MCF 10A (cell line): ENCODE measurements around the gene GPN3. TPM values are rescaled to one million over a fixed set of nuclear protein-coding genes. Genes with fewer than 3 reads are reported as not detected.

Experiments used
- BruUV-seq: library from RNA; stranded (reverse); fragments of 400-500 nt; replicated peaks from 2 replicates; lab custom pipeline; 2021; lab: Mats Ljungman, UMichigan
- CTCF ChIA-PET: fragments of 300-600 bp; sonication (Branson Sonifier 250); formaldehyde crosslinking; extraction: SDS; loops from one replicate; lab custom pipeline; 2021; ENCODE audit warnings: antibody characterized with exemption, inconsistent platforms; lab: Yijun Ruan, JAX
- POLR2A ChIA-PET: fragments of 300-600, 350-650 bp; sonication (Branson Sonifier 250); formaldehyde crosslinking; extraction: SDS; loops from one replicate; lab custom pipeline; 2020; ENCODE audit warnings: antibody characterized with exemption, inconsistent platforms; lab: Yijun Ruan, JAX
- DNase-seq: peaks from one replicate; pipeline ENCODE4 v3.0.0-alpha.2; 2018; ENCODE audit not compliant: unreplicated experiment
- H3K27ac Mint-ChIP-seq: one replicate; pipeline ENCODE4 v1.8.0; 2022; ENCODE audit warnings: mild to moderate bottlenecking, low read depth, mixed read lengths; ENCODE audit not compliant: unreplicated experiment
- H3K27me3 Mint-ChIP-seq: one replicate; pipeline ENCODE4 v1.8.0; 2022; ENCODE audit warnings: mixed read lengths; ENCODE audit not compliant: insufficient read depth, unreplicated experiment
- H3K36me3 Mint-ChIP-seq: one replicate; pipeline ENCODE4 v1.8.0; 2022; ENCODE audit warnings: mild to moderate bottlenecking, moderate library complexity, mixed read lengths; ENCODE audit not compliant: insufficient read depth, unreplicated experiment
- H3K4me1 Mint-ChIP-seq: one replicate; pipeline ENCODE4 v1.8.0; 2022; ENCODE audit warnings: mixed read lengths; ENCODE audit not compliant: insufficient read depth, unreplicated experiment
- H3K4me3 Mint-ChIP-seq: one replicate; pipeline ENCODE4 v1.8.0; 2022; ENCODE audit warnings: mild to moderate bottlenecking, moderate library complexity, mixed read lengths; ENCODE audit not compliant: unreplicated experiment
- H3K9me3 Mint-ChIP-seq: one replicate; pipeline ENCODE4 v1.8.0; 2022; ENCODE audit warnings: mixed read lengths; ENCODE audit not compliant: unreplicated experiment
- intact Hi-C: fragments of 100-400 bp; cut with micrococcal nuclease; formaldehyde crosslinking; loops from 2 replicates; pipeline ENCODE4 v1.14.1; 2022
- total RNA-seq: library from RNA; stranded (reverse); gene quantifications from 2 replicates; pipeline ENCODE4 v1.2.3, GENCODE V29; 2022
- TF ChIP-seq, protein P1 (sequence below): fragments of 200-600 bp; IDR thresholded peaks from one replicate; pipeline ENCODE4 v1.8.0; 2022; ENCODE audit warnings: antibody characterized with exemption, mild to moderate bottlenecking; ENCODE audit not compliant: unreplicated experiment

GPN3 gene
- total RNA-seq, 1 experiment from 2014 or later = 18.1 TPM

DNA sequence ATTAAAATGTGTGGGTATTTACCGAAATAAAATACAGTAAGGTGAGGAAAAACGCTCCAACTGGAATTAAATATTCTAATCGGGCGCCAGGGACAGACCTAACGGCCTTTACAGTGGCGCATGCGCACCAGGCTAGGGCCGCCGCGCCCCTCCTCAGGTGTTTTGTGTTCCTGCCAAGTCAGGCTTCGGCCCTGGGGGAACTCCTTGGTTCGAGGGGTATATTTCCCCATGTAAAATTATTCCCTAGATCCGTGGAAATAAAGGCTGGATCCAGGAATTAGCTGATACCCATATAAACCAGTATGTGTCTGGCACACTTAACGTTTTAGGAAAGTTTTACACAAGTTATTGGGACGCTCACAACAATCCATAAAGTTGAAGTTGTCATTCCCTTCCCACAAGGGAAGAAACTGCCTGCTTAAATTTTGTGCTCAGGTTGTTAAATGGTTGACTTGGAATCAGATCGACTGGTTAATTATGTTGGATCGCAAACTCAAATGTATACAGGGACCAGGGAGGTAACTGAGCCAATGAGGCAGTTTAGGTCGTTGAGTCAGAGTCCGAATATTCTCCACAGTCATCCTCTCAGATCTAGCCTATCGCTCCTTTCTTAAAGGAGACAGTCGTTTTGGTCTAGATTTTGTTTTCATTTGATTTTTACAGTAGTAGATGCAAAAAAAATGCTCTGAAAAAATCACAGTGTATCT lies 63.9 kb downstream of the GPN3 start:
- BruUV-seq = TSS peak; percentile 93
- POLR2A ChIA-PET = interaction anchor here (0.6 to 1.9 kb wide), 11 partner anchors 15 to 167 kb away, joined by 3 to 9 read pairs (median 3); partner anchors contain the start of genes FAM216A and GPN3
- H3K9me3 Mint-ChIP-seq = no peaks in the 10 kb centered on the region
- peak overlapping the region; percentile 100 for H3K4me3 Mint-ChIP-seq
- H3K4me1 Mint-ChIP-seq = peaks cover 6% of the 10 kb centered on the region
- DNase-seq = peak; percentile 85
- peaks cover 29% of the 10 kb centered on the region for H3K36me3 Mint-ChIP-seq
- CTCF ChIA-PET = interaction anchor here (0.6 to 1.5 kb wide), 4 partner anchors 27 to 1455 kb away, joined by 3 to 5 read pairs (median 3); no protein-coding TSS in a partner anchor
- TF ChIP-seq, protein P1, sequence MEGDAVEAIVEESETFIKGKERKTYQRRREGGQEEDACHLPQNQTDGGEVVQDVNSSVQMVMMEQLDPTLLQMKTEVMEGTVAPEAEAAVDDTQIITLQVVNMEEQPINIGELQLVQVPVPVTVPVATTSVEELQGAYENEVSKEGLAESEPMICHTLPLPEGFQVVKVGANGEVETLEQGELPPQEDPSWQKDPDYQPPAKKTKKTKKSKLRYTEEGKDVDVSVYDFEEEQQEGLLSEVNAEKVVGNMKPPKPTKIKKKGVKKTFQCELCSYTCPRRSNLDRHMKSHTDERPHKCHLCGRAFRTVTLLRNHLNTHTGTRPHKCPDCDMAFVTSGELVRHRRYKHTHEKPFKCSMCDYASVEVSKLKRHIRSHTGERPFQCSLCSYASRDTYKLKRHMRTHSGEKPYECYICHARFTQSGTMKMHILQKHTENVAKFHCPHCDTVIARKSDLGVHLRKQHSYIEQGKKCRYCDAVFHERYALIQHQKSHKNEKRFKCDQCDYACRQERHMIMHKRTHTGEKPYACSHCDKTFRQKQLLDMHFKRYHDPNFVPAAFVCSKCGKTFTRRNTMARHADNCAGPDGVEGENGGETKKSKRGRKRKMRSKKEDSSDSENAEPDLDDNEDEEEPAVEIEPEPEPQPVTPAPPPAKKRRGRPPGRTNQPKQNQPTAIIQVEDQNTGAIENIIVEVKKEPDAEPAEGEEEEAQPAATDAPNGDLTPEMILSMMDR = no peak
- peaks cover under 1% of the 10 kb centered on the region for H3K27me3 Mint-ChIP-seq
- H3K27ac Mint-ChIP-seq = peak overlapping the region; percentile 100
- intact Hi-C loops = loop anchor here (2.0 kb wide), 1 partner anchor 27 kb away; no protein-coding TSS in a partner anchor

DNA sequence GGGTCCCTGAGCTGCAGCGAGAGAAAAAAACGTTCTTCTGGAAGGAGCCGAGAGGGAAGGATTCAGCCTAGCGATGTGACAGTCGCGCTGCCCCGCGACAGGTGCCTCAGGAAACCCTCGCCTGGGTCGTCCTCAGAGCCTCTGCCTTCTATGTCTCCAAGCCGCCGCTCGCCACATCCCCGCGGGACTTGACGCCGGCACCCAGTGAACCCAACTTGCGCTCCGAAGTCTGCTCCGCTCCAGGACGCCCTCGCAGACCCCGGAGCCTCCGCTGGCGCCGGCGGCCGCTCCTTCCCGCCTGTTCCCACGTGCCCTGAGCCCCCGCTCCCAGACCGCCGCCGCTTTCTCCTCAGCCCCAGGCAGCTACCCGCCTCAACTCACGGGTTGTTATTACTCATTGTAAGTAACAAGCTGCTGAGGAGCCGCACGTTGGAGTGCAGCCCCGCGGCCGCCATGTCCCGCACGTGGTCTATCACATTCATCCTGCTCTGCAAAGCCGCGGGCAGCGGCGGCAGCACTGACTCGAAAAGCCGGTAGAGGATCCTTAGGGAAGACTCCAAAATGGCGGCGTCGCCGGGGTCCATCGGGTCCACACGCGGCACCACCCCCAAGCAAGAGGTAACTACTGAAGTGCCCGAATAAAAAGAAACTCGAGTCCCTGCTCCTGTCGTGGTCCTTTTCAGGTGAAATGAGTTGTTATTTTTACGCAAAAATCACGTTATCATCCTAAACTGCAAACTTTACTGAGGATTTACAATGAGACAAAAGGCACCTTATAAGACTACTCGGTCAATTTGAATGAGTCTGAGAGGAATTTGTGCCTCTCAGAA lies 64.7 kb downstream of the GPN3 start, which contains the start of gene ANAPC7:
ANAPC7 (minus strand) TSS at position 563 of the 830 bp plus-strand sequence; CDS start at position 482, 81 bp downstream.
- H3K36me3 Mint-ChIP-seq = peaks cover 33% of the 10 kb centered on the region
- BruUV-seq = TSS peak; percentile 75
- intact Hi-C loops = loop anchor here (2.0 kb wide), 1 partner anchor 27 kb away; no protein-coding TSS in a partner anchor
- peaks cover 6% of the 10 kb centered on the region for H3K4me1 Mint-ChIP-seq
- no peaks in the 10 kb centered on the region for H3K9me3 Mint-ChIP-seq
- DNase-seq = peak; percentile 87
- ChIA-PET POLR2A (interaction anchor here (0.6 to 1.9 kb wide), 8 partner anchors 17 to 330 kb away, joined by 3 to 9 read pairs (median 3); partner anchors contain the start of genes FAM216A and GPN3), CTCF (interaction anchor here (1.5 kb wide), 1 partner anchor 366 kb away, joined by 3 read pairs; no protein-coding TSS in a partner anchor)
- no peaks in the 10 kb centered on the region for H3K27me3 Mint-ChIP-seq
- peak within 1 kb of the TSS; percentile 100 for H3K4me3 Mint-ChIP-seq
- H3K27ac Mint-ChIP-seq = peak within 1 kb of the TSS; percentile 100
- TF ChIP-seq, protein P1 = no peak

Other genes starting within 250 kb of the GPN3 start
- gene ATP2A2, start 187.0 kb downstream of the GPN3 start, total RNA-seq = 272 and 308 TPM in 2 replicates
- gene ANAPC7, start 64.5 kb downstream of the GPN3 start, total RNA-seq = 76.3 and 87.1 TPM in 2 replicates
- 230 and 245 TPM in 2 replicates for gene ARPC3, start 17.9 kb downstream of the GPN3 start, total RNA-seq
- gene FAM216A, start 588 bp upstream of the GPN3 start, total RNA-seq = 19.9 and 25.8 TPM in 2 replicates
- gene VPS29, start 33.9 kb upstream of the GPN3 start, total RNA-seq = 125 and 131 TPM in 2 replicates
- 1.0 and 1.5 TPM in 2 replicates for gene RAD9B, start 34.1 kb upstream of the GPN3 start, total RNA-seq
- 32.0 and 36.5 TPM in 2 replicates for gene PPTC7, start 115.1 kb upstream of the GPN3 start, total RNA-seq
- gene TCTN1, start 145.9 kb upstream of the GPN3 start, total RNA-seq = 36.5 and 38.9 TPM in 2 replicates
- gene HVCN1, start 220.9 kb upstream of the GPN3 start, total RNA-seq = not detected in 2 replicates